Erythroblast (primary cell): ENCODE data around the gene PARD3.

Source experiments
- DNase-seq, 2 experiments: peaks; one replicate each; lab custom pipeline; 2025; lab: John Stamatoyannopoulos, UW
- GATA1 ChIP-seq: IDR thresholded peaks from 2 replicates; pipeline ENCODE4 v1.6.1; 2011; ENCODE audit warnings: low read depth, mild to moderate bottlenecking, control low read depth, low read length, moderate library complexity
- POLR2A ChIP-seq: IDR thresholded peaks from 2 replicates; pipeline ENCODE4 v1.6.1; 2011; ENCODE audit warnings: mild to moderate bottlenecking, low read length

The PARD3 gene

DNA sequence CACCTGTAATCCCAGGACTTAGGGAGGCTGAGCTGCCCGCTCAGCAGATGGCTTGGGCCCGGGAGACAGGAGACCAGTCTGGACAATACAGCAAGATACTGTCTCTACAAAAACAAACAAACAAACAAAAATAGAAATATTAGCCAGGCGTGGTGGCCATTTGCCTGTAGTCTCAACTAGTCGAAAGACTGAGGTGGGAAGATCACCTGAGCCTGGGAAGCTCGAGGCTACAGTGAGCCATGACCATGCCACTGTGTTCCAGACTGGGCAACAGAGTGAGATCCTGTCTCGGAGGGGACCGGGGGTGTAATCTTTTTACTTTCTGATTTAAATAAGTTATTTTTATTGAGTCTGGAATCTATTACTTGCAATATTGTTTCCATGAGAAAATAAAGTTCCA, 274.6 kb downstream of the PARD3 start:
- no peak for TF ChIP-seq GATA1
- TF ChIP-seq POLR2A = no peak
- no peak for DNase-seq

- DNase-seq = no peak
- no peak for TF ChIP-seq GATA1
- TF ChIP-seq POLR2A = no peak
These were observed 275.4 kb downstream of the PARD3 start for GRCh38 chr10:34539533-34540315.

DNA sequence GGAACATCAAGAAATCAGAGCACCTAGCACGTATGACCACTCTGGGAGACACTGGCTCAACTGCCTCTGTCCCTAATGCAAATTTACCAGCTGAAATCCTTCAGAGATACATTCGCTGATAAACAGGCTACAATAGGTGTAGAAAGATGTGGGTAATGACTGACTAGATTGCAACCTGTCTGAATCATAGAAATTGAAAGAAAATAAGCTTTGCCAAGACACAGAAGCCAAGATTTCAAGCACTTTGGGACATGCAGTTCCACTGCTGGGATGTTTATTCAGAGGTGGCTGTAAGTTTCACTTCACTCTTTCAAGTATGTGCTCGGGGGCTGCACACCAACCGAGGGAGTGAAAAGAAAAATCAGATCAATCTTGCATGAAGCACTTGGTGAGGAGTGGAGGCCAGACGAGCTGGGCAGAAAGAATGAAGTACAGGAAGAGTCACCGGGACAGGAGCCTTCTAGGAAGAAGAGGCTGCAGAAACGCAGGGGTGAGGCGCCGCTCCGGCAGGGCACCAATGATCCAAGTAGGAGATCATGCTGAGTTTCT, 276.7 kb downstream of the PARD3 start:
- DNase-seq = no peak
- TF ChIP-seq GATA1 (no peak), POLR2A (no peak)

DNA sequence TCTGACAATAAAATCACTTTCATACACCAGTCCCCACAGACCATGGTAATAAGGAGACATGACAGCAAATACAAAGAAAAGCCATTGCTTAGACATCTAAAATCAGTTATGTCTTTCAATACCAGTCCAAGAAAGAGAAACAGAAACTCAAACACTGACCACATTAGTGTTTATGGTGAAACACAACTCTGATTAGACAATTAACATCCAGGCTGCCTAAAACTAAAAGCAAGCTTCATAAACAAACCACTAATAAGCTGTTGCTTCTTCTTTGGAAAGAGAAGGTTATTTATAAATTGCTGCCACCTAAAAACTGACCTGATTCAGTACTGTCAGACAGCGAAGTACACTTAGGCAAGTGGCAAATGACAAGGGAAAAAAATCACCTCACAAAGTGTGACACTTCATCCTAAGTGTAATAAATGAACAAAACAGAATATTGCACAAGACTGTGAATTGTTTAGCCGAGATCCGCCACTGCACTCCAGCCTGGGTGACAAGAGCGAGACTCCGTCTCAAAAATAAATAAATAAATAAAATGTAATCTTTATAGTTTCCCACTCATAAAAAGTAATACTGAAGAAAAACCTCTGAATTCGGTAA, 277.4 kb downstream of the PARD3 start:
- no peak for DNase-seq
- no peak for TF ChIP-seq GATA1
- TF ChIP-seq POLR2A = no peak

DNA sequence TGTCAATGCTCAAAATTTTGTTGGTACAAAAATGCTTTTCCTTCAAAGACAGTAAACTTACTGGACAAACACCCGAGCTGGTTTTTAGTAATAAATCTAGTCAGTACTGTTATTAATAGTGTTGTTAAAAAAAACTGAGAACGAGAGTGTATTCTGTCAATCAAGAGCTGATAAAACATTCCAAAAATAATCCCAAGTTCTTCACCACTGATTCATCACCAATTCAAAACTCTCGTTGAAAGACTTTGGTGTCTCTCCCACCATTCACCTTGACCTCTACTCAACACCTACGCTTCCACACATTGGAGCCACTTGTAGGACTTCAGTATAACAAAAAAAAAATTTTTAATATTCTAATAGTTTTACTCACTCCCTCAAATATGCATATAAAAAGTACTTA, 279.2 kb downstream of the PARD3 start:
- no peak for DNase-seq
- TF ChIP-seq GATA1 = no peak
- no peak for TF ChIP-seq POLR2A

DNA sequence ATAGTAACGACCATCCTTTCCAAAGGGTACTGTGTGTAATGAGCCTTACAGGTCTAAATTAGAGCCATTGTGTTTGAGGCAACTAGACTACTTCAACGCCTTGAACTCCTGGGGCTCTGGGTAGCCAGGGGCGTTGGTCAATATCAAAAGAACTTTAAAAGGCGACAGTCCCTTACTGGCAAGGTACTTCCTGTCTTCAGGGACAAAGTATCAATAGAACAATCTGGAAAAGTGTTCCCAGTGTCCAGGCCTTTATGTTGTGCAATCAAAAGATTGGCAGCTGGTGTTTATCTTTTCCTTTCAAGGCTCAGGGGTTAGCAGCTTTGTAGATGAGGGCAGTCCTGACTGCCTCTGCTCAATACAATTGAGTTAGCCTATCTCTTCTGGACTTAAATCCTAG, 284.3 kb downstream of the PARD3 start:
- TF ChIP-seq GATA1 = no peak
- DNase-seq = no peak

DNA sequence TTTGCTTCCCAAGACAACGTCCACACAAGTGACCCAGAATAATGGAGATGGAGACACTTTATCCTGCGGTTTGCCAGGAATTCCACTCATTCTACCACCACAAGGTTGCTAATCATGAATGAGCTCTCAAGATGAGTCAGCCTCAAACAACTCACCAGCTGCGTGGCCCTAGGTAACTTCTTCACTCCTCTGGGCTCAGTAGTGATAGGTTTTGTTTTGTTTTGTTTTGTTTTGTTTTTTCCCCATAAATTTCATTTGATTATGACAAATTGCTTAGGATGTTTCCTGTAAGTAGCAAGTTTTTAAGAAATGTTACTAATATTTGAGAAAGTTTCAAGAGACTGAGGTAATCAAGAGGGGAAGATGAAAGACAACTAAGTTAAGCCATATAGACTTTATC, 286.8 kb downstream of the PARD3 start:
- DNase-seq = no peak
- no peak for TF ChIP-seq GATA1

DNA sequence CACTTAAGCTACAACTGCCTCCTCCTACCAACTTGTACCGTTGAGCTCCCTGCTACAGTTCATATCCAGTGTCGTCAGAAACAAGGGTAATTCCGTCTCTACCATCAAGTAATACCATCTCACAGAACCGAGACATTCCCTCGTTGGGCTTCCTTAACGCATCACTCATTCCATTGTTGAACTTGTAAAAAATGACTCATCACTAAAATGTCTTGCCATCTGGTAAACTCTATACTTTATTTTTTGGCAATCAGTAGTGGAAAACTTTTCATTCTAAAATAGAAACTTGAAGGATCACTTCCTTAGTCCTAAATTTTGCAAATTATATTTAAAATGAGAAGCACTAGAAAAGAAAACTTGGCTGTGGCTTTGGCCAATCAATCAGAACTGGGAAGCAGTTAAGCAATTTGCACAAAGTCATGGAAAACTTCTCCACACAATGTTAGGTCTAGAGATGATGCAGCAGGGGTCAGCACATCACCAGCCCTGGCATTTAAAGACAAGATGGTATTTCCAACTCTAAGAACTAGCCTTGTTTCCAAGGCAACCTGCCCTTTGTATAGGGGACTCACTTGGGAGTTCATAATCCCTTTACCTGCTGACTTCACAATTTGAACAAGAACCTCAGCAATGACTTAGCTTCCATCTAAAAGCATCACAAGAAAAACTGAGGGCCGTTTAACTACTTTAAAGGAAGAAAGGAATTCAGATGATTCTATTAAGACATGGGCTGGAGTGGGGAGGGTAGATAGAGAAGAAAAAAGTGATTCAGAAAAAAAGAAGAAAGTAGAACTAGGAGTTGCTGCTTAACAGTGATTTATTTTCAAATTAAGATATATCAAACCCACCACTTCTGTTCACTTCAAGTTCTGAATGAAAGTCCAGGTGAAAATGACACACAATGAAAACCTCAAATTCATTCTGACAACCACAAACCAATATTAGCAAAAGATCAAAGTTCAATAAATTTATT, 288.1 kb downstream of the PARD3 start:
- TF ChIP-seq POLR2A (no peak), GATA1 (no peak)
- DNase-seq = no peak

DNA sequence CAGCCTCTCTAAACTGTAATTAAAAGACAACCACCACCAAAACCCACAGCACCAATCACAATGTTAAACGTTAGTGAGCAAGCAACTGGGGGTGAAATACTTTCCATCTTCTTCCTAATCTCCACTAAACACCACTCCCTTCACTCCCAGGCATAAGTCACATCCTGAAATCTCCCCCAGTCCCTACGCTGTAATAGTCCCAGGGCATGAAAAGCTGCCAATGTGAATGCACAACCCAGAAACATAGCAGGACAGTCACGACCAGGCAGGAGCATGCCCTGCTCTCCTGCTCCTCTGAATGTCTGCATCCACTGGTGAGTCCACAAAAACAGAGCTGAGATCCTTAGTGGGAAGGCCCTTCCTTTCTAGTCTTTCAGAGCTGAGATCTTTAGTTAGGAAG, 288.9 kb downstream of the PARD3 start:
- no peak for TF ChIP-seq GATA1
- TF ChIP-seq POLR2A = no peak
- DNase-seq = no peak

DNA sequence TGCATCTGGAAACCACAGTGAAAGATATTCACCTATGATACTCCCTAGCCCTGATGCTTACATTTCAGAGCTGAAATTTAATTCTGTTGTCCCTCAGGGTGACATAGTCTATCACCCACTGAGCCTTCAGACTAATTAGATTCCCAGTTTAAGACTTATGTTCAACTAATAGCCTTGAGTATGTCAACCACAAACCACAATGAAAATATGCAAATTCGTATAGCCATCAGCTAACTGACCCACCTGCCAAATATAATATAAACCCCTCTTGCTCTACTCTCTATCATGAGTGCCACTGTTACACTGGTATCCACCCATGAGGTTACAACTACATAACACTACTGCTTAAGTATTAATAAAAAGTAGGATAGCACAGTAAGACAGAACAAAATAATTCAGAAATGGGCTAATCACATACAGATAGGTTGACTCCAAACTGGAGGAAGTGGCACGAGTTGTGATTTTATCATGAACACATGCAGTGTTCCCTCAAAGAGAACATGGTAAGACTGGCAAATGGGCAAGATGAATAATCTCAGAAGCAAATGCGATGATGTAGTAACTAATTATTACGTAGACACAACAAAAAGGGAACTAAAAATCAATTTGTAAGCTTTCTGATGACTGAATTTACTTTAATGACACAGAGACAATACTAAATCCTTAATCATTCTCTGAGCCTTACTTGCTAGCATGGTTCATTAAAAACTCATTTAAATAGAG, 290.6 kb downstream of the PARD3 start:
- DNase-seq = no peak
- TF ChIP-seq POLR2A = no peak

DNA sequence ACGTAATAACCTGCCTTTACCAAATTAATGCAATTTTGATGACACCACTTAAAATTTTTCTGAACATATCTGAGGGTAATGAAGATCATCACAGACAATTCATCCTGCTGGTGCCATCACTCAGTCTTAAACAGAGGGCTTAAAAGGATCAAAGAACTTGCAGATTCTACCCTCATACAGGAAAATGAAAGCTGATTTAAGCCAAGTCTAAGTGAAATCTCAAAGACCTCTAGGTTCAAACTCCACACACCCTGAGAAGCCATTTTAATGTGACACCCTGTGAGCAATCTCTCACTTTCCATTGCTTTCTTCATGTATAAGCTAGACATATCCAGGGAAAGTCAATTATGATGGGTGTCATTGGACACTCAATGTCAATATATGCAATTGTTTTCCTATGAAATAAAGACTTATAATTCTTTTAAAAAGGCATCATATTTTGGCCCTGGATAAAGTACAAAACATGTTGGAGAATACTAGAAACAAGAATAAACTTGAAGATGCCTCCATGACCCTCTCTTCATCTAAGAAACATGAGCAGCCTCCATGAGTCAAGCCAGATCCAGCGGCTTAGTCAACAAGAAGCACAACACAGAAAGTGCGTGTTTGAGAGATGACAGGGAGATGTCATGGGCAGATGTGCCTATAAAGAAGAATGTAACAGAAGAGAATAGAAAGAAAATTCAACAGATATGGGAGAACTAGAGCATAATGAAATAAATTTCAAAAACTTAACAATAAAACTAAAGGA, 291.9 kb downstream of the PARD3 start:
- TF ChIP-seq POLR2A = no peak
- TF ChIP-seq GATA1 = no peak
- no peak for DNase-seq

- TF ChIP-seq GATA1 (no peak), POLR2A (no peak)
- DNase-seq = peak; percentile 14 to 22
These were observed 292.6 kb downstream of the PARD3 start for GRCh38 chr10:34522546-34522945.

DNA sequence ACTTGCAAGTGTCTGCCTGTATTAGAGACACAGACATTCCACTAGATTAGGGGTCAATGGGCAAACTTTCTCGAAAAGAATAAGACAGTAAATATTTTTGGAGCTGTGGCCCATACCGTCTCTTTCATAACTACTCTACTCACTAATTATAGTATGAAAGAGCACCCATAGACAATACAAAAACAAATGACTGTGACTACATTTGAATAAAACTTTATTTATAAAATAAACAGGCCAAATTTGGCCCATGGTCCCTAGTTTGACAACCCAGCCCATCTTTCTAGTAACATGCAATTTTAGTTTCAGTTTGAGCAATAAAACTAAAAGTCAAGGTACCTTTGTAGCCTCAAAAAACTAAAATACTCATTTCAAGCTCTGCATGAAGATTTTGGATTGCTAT, 294.6 kb downstream of the PARD3 start:
- DNase-seq = no peak
- no peak for TF ChIP-seq GATA1
- no peak for TF ChIP-seq POLR2A
